ENCODE results near the gene XPO6. TPM values are rescaled to one million over a fixed set of nuclear protein-coding genes. Genes with fewer than 3 reads are reported as not detected.

The XPO6 gene
- total RNA-seq, 1 experiment from 2014 or later, result 135 TPM

GRCh38 chr16:28062261-28062846, 149.4 kb downstream of the XPO6 start:
- no peak overlapping the region for H3K4me3 ChIP-seq (ENCODE audit: low read depth in 2 of 2, low read length in 2 of 2)
- in situ Hi-C loops (cut with HindIII; ENCODE audit: low pct_unique_long_range_greater_than_20kb, low sequenced_read_pairs) (no loop called here), intact Hi-C loops (cut with micrococcal nuclease; ENCODE audit: unreplicated experiment) (loop anchor here (5.0 kb wide), 1 partner anchor 285 kb away; no protein-coding TSS in a partner anchor)
- H3K36me3 ChIP-seq (ENCODE audit: control insufficient read depth, insufficient read depth, low read length), result no peaks in the 10 kb centered on the region
- CTCF ChIA-PET, result no interaction called here
- no peak overlapping the region for H3K27ac ChIP-seq (ENCODE audit: low read length)
- TF ChIP-seq, protein P1, sequence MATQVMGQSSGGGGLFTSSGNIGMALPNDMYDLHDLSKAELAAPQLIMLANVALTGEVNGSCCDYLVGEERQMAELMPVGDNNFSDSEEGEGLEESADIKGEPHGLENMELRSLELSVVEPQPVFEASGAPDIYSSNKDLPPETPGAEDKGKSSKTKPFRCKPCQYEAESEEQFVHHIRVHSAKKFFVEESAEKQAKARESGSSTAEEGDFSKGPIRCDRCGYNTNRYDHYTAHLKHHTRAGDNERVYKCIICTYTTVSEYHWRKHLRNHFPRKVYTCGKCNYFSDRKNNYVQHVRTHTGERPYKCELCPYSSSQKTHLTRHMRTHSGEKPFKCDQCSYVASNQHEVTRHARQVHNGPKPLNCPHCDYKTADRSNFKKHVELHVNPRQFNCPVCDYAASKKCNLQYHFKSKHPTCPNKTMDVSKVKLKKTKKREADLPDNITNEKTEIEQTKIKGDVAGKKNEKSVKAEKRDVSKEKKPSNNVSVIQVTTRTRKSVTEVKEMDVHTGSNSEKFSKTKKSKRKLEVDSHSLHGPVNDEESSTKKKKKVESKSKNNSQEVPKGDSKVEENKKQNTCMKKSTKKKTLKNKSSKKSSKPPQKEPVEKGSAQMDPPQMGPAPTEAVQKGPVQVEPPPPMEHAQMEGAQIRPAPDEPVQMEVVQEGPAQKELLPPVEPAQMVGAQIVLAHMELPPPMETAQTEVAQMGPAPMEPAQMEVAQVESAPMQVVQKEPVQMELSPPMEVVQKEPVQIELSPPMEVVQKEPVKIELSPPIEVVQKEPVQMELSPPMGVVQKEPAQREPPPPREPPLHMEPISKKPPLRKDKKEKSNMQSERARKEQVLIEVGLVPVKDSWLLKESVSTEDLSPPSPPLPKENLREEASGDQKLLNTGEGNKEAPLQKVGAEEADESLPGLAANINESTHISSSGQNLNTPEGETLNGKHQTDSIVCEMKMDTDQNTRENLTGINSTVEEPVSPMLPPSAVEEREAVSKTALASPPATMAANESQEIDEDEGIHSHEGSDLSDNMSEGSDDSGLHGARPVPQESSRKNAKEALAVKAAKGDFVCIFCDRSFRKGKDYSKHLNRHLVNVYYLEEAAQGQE (IDR thresholded peaks at IDR 0.05; ENCODE audit: insufficient read depth in 1 of 2, low read depth in 2 of 2, low read length in 1 of 2), result no peak
- TF ChIP-seq POLR2AphosphoS5 (IDR thresholded peaks at IDR 0.05; ENCODE audit: low read depth, low read length) (no peak), TCF7L2 (IDR thresholded peaks at IDR 0.05; ENCODE audit: low read depth, low read length) (no peak), SIN3A (IDR thresholded peaks at IDR 0.05; ENCODE audit: borderline replicate concordance, insufficient read depth, low read depth, low read length) (no peak), CTCF (IDR thresholded peaks at IDR 0.05) (no peak)
- peaks cover 25% of the 10 kb centered on the region for H3K27me3 ChIP-seq (ENCODE audit: control insufficient read depth, insufficient read depth, low read length)
- no peak for DNase-seq (ENCODE audit: low read depth, low spot score)
- H3K4me1 ChIP-seq (ENCODE audit: control insufficient read depth, insufficient read depth, low read length), result no peaks in the 10 kb centered on the region
- POLR2A ChIA-PET, result no interaction called here
- ATAC-seq, result no peak
- no TSS peak for BruUV-seq (replicated peaks)
- no peaks in the 10 kb centered on the region for H3K9me3 ChIP-seq (ENCODE audit: control insufficient read depth, insufficient read depth, low read depth, low read length)

DNA sequence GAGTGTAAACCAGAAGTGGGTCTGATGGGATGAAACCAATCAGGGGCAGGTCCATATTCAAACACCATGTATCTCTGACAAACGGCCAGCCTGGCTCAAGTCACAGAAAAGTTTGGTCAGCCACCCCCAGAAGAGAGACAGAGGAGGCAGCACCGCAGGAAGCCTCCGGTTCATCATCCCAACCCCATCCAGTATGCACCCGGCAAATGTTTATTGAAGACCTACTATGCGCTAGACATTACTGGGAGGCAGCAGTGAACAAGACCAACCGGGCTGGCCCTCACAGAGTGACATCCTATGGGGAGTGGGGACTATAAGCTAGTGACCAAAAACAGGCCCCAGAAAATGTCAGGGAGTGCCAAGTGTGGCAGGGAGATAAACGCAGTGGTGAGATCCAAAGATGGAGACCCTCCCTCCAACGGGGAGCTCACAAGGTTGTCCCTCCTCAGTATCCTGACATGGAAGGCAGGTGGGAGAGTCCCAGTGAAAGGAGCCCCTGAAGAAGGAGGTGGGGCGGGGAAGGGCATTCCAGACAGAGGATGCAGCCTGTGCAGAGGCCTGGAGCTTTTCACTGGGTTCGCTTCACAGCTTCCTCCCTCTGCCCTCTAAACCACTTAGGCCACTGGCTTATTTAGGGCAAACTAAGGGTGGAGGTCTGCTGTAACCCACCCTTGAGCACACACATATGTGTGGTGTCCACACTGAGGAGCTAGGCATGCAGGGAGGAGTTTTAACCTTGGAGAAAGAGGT, 150.2 kb downstream of the XPO6 start:
- H3K9me3 ChIP-seq (ENCODE audit: control insufficient read depth, insufficient read depth, low read depth, low read length), result no peaks in the 10 kb centered on the region
- H3K36me3 ChIP-seq (ENCODE audit: control insufficient read depth, insufficient read depth, low read length), result no peaks in the 10 kb centered on the region
- BruUV-seq (replicated peaks), result no TSS peak
- H3K27me3 ChIP-seq (ENCODE audit: control insufficient read depth, insufficient read depth, low read length), result peaks cover 25% of the 10 kb centered on the region
- in situ Hi-C loops (cut with HindIII; ENCODE audit: low pct_unique_long_range_greater_than_20kb, low sequenced_read_pairs), result no loop called here
- H3K27ac ChIP-seq (ENCODE audit: low read length), result no peak overlapping the region
- no peak overlapping the region for H3K4me3 ChIP-seq (ENCODE audit: low read depth in 2 of 2, low read length in 2 of 2)
- no peaks in the 10 kb centered on the region for H3K4me1 ChIP-seq (ENCODE audit: control insufficient read depth, insufficient read depth, low read length)
- ChIA-PET POLR2A (no interaction called here), CTCF (interaction anchor here (0.6 kb wide), 1 partner anchor 27 kb away, joined by 6 read pairs; no protein-coding TSS in a partner anchor)
- ATAC-seq, result no peak
- intact Hi-C loops (cut with micrococcal nuclease; ENCODE audit: unreplicated experiment), result loop anchor here (5.0 kb wide), 1 partner anchor 284 kb away; no protein-coding TSS in a partner anchor
- no peak for DNase-seq (ENCODE audit: low read depth, low spot score)
- TF ChIP-seq POLR2AphosphoS5 (IDR thresholded peaks at IDR 0.05; ENCODE audit: low read depth, low read length), result no peak
- no peak for TF ChIP-seq TCF7L2 (IDR thresholded peaks at IDR 0.05; ENCODE audit: low read depth, low read length)
- TF ChIP-seq CTCF (IDR thresholded peaks at IDR 0.05), result no peak
- TF ChIP-seq, protein P1 (IDR thresholded peaks at IDR 0.05; ENCODE audit: insufficient read depth in 1 of 2, low read depth in 2 of 2, low read length in 1 of 2), result no peak
- TF ChIP-seq SIN3A (IDR thresholded peaks at IDR 0.05; ENCODE audit: borderline replicate concordance, insufficient read depth, low read depth, low read length), result no peak

All from Panc1 (cell line).